Stimulated activated CD8-positive, alpha-beta memory T cell treated with anti-CD3 and anti-CD28 coated beads, Interleukin-12 subunit alpha, Interleukin-12 subunit beta, amount 100 ng/mL, for 24 hours (primary cell): Measurements from ENCODE around the gene SFN.
"Not testable (repeated sequence)": the region's sequence is repeated elsewhere in the genome, so short reads cannot be mapped to it uniquely, and the experiment has no call there.

Source experiments
- DNase-seq: peaks from one replicate; pipeline ENCODE4 v3.0.0-alpha.2; 2020; ENCODE audit errors: extremely low read depth

The SFN gene

DNA sequence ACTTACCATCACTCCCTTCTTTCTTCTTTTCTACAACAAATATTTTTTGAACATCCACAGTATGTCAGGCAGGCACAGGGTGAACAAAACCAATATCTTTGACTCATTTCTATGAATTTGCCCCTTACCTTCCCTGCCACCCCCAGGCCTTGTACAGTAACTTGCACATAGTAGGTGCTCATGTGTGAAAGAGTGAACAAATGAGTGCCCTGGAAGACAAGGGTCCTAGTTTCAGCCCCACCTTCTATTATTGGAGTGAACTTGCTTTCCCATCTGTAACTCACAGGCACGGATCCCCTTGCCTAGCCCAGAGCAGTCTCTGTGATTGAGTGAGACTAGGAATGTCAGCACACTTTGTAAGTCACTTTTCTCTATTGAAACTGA is 23.6 kb upstream of the SFN start:
- DNase-seq: no peak

DNA sequence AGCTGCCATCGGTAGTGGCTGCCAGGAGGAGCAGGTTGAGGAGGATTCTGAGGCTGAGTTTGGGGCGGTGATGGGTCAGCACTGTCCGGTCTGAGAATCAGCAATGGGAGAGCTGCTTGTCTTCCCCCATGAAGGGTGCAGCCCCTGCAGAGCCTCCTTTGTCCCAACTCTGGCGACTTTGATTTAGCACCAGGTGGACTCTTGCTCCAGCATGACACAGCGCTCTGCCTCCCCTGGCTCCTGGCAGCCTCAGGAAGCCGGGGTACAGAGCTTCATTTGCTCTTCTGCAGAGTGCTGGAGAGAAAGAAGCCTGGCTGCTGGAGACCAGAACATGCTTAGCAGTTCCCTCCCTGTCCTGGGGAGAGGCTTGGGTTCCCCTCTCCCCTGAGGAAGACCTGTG is 23.2 kb upstream of the SFN start:
- no peak for DNase-seq

DNA sequence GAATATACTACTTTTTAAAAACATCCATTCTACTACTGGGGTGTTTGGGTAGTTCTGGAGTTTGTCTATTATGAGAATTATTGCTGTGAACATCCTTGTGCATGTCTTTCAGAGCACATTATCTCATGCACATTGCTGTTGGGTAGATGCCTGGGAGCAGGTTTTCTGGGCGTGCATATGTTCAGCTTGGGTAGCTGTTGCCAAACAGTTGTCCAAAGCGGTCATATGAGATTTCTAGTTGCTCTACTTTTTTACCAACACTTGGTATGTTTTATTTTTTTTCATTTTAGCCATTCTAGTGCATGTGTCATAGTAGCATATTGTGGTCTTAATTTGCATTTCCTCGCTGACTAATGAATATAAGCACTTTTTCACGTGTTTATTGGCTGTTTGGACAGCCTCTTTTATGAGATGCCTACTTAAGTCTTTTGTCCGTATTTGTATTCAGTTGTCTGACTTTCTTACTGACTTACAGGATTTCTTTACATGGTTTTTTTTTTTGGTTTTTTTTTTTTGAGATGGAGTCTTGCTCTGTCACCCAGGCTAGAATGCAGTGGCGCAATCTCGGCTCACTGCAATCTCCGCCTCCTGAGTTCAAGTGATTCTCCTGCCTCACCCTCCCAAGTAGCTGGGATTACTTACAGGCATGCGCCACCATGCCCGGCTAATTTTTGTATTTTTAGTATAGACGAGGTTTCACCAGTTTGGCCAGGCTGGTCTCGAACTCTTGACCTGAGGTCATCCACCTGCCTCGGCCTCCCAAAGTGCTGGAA is 18.3 kb upstream of the SFN start:
- DNase-seq: no peak

DNA sequence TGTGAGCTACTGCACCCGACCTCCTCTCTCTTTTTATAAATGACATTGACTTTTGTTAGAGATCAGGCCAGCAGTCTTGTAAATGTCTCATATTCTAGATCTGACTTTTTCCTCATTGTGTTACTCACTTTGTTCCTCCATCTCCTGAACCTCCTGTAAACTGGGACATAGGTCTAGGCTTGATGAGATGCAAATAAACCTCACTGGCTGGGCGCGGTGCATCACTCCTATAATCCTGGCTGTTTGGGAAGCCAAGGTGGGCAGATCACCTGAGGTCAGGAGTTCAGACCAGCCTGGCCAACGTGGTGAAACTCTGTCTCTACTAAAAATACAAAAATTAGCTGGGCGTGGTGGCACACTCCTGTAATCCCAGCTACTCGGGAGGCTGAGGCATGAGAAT is 15.1 kb upstream of the SFN start:
- DNase-seq: not testable (repeated sequence)

DNA sequence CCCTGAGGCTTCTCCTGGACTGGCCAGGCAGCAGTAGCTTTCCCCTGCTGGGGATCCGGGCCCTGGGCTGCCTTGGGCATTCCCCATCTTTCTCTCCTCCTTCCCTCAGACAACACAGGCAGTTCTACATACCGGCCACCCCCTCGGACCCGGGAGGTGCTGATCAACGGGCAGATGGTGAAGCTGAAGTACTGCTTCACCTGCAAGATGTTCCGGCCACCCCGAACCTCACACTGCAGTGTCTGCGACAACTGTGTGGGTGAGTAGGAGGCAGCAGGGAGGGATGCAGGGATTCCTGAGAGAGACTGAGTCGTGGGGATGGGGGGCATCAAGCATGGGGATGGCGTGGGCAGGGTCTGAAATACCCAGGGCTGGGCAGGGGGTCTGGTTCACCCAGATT is 14.4 kb upstream of the SFN start:
- DNase-seq: no peak

DNA sequence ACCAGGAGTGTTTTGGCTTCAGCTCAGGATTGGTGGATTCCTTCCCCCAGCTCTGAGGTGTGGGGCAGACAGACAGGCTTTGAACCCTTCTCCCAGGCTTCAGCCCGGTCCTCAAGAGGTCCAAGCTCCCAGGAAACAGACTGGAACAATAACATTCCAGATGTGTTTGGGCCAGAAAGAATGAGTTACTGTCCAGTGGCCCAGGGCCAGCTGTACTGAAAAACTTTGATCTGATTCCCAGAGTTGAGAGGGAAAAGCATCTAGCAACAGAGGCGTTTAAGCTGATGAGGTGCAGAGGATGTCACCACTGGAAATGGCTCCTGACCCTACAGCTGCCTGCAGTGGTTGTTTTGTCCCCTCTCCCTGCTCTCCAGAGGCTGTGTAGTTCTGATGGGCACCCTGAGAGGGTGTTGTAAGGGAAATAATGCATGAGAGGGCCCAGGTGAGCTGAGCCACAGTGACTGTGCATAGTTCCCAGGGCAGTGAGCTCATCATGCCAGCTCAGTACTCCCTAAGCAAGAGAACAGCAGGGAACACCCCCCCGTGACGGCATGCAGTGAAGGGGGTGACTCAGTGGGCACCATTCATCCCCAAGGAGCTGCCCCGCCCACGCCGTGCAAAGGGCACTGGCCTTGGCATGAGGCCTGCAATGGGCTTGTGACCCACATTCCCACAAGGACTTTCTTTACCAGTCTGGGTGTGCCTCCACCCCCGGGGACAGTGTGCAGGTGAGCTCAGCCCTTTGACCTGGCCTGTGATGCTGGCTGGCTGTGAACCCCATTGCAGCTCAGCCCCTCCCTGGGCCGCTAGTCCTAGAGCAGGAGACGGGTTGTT is 13.8 kb upstream of the SFN start:
- DNase-seq: no peak

DNA sequence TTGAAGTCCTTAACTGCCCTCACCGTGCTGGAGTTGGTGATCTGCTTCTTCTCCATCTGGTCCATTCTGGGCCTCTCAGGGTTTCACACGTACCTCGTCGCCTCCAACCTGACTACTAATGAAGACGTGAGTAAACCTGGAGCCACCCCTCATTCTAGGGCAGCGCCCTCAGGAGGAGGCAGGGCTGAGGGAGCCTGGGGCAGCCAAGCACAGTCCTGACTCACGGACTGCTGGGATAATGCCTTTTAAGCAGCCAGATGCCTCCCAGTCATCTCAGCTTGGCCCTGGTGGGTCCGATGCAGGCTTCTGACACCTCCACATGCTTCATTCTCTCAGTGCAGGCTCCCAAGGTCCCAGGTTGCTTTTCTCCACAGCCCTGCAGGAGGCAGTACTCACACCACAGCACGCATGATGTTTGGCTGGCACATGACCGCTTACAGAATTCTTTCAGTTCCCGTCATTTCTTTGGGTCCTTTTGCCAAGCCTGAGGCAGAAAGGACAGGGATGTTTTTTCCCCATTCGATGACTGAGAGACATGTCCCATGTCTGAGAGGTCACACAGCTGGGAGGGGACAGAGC is 11.8 kb upstream of the SFN start:
- no peak for DNase-seq

DNA sequence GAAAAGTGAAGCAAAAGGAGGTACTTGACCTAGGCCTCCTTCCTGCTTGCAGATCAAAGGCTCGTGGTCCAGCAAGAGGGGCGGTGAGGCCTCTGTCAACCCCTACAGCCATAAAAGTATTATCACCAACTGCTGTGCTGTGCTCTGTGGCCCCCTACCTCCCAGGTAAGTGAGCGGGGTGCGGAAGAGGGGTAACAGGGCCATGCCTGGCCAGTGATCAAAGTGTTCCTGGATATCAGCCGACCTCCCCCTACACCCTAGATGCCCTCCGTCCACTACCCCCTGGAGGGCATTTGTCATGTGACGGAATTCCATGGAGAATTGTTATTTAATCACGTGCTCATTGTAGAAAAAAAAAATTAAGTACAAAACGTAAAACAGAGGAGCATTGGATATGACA is 10.2 kb upstream of the SFN start:
- no peak for DNase-seq

DNA sequence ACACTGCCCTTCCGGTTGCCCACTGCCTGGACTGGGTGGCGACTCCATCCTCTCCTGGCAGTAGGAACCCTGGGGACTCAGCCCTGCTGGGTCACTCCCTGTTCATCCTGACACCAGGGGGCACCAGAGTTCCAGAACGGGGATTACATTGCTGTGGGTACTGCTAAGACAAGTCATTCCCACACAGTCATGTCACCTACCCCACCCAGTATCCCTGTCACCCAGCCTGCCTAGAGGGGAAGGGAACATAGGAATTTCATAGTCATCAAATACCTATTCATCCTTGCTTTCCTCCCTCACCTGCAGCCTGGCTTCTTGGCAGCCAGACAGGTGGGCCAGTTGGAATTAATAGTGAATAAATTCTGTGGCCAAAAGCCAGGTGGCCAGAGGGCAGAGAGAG is 9.8 kb upstream of the SFN start:
- no peak for DNase-seq

DNA sequence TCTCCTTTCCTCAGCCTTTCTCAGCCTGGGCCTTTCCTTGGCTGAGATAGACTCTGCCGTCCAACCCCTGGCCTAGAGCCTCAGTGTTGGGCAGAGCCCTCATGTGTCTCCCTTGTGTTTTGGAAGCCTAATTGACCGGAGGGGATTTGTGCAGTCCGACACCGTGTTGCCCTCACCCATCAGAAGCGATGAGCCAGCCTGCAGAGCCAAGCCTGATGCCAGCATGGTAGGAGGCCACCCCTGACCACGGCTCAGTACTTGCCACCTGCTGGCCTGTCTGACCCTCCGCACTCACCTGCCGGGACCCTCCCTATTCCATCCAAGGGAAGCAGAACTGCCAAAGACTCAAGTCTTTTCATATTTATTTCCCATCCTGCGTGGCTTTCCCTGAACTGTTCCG is 9.3 kb upstream of the SFN start:
- DNase-seq: no peak

DNA sequence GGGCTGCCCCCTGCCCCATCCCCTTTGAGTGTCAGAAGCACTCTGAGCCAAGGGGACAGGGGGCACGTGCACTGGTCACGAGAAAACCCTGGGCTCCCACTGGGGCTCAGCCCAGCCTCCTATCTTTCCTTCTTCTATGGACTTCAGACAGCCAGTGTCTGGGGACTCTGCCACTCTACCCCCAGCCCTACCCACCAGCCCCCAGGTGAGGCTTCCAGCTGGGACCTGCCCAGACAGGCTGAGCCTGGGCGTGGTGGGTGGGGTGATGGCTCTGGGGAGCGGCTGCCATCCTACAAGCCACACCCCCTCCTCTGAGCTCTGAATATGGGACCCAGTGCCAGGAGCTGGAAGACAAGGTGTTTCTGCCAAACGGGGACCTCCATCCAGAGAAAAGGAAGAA is 8.0 kb upstream of the SFN start:
- no peak for DNase-seq

DNA sequence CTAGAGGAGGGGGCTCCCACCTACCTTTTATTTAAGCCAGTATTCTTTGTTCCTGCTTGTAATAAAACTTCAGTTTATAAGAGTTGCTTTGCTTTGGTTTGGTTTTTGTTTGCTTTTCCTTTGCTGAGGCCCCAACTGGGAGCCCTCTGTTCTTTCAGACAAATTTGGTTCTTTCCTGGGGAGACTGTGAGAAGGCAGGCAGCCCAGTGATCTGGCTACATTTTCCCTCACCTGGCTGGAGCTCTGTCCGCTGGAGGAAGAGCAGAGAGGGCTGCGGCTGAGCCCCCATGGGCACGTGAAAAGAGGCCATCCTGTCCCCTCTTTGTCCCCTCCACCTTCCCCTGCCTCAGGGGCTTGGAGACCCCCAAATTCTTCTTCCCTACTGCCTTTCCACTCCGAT is 7.3 kb upstream of the SFN start:
- no peak for DNase-seq

DNA sequence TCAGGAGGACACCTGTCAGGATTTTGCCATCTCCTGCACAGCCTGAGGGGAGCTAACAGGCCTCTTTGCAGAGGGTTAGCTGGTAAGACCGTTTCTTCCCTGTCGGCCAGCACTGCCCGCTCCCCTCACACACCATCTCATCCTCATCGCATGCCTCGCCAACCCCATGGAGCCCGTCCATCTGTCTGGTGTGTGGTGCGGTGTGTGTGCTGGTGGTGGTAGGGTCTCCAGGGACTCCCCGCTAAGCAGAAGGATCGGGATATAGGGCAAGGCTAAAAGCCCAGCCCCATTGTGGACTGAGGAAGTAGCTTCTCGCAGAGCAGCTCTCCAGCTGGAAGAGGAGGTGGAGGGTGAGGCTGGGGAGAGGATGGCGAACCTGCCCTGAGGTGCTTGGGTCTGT is 6.8 kb upstream of the SFN start:
- DNase-seq: no peak

DNA sequence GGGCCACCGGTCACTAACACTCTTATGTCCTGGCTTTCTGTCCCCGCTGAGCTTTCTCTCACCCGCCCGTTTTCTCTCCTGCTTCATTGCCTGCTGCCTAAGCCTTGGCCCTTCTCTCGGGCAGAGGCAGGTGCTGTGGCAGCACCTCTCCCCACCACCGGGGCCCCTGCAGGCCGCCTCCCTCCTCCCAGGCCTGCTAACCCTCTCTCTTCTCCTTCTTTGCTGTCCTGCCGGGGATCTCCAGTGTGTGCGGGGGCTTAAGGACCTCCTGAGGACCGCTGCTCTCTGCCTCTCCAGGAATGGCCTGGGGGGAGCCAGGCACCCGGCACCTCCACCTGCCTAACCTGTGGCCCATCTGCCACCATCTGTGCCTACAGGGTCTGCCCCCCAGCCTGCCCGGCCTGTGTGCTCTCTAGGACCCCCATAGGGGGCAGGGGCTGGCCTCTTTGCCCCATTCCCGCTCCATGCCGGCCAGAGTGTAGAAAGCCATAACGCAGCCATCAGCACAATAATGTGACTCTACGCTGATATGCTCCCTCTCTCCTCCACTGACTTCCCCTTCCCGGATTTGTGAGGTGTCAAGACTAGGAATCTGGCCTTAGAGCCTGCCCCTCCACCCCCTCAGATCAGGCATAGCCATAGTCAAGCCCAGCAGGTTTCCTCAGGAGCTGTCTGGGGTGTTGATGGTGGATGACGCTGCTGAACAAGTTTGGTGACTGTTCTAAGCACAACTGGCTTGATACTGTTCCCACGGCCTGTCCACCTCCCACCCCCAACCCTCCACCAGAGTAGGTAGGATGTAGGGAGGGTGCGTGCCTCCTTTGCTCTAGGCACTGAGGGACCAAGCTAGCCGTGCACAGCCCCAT is 6.1 kb upstream of the SFN start:
- DNase-seq: no peak

DNA sequence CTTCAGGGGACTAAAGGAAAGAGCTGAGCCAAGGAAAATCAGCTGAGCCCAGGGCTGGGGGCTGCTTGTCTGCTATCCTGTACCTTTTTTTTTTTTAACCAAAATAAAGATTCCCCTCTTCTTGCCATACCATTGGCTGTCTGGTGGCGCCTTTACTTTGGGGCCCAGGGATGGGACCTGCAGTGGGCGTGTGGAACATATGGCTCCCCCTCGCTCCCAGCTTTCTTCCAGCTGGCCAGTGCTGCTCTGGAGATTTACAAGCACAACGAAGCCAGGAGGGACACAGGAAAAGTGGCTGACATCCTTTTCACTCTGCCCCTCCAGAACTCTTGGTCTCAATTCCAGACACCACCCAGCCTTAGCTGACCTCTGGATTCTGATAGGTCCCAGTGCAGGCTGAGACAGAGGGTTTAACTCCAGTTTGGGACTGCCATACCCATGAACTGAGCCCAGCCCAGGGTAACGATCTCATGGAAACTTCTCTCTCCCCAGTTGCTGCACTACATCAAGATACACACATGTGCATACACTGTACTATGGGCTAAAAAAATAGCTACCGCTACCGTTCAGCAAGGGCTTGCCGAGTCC is 5.4 kb upstream of the SFN start:
- DNase-seq: no peak

DNA sequence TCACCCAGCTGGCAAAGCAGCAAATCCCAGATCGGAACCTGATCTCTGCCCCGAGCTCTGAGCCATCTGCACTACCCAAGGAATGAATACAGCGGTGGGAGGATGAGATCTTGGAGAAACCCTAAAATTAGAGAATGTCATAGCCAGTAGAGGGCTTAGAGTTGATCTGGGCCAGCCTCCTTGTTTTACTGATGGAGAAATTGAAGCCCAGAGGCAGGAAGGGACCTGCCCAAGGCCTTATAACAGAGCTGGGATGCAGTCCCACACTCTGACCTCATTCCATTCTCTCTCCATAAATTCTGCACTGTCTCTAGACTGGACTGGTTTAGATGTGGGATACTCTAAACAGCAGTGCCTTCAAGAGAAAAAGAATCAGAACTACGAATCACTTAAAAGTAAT is 4.8 kb upstream of the SFN start:
- no peak for DNase-seq

DNA sequence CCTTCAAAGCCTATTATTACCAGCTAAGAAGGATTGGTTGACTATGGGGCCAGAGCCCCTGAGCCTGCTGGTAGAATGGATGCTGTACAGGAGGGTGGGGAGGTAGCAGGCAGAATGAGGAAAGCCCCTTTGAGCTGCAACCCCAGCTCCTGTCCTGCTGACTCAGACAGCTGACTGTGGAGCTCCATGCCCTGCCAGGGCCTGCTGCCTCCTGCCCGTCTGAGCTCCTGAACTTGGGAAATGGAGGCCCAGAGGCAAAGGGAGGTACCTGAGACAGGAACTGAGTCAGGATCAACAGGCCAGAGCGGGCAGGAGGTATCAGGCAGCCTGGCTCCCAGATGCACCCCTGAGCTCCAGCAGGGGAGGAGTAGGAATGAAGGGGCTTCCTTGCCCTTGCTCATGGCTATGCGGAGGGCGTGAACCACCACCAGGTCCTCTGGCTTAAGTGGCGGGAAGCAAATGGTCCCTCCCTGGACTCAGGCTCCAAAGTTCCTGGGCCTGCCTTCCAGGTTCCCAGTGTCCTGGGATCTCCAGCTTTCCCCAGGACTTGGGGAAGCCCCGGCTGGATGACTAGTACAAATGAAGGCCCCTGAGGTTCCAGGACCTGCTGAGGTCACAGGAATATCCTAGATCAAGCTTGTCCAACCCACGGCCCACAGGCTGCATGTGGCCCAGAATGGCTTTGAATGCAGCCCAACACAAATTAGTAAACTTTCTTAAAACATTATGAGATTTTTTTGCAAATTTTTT is 3.9 kb upstream of the SFN start:
- no peak for DNase-seq

DNA sequence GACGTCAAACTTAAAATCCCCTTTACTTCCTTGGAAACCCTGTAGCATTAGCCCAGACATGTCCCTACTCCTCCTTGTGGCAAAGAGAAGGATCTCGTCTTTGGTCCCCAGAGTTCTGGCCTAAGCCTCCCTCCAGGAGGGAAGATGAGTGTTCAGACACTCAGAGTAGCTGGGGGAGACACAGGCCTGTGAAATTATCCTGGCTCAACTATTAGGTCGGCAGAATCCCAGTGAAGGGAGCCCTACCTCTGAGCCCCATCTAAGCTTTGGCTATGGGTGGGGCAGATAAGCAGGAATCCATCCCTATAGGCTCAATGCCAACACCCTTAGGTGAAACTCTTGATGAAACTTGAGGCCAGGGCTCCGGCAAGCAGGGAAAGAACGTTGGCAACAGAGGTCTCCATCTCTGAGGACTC is 1.7 kb upstream of the SFN start:
- no peak for DNase-seq

DNA sequence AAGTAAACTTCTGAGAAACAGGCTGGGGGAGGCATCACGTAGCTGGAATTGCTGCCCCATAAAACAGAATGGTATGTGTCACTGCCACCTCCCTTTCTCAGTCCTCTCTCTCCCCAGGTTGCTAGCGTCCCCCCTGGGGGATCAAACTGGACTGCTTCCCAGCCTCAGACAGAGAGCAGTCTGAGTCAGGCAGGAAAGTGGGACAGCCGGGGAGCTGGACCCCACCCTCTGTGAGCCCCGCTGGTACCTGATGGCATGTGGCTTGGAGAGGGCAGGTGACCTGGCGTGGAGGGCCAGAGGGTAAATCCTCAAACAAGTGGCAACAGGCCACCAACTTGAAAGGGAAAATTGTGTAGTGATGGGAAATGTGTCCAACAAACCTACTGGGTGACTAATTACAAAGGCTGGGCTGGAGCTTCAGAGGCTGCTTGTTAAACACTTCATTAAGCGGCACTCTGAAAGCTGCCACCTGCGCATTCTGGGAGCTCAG is 1.0 kb upstream of the SFN start:
- DNase-seq: no peak

DNA sequence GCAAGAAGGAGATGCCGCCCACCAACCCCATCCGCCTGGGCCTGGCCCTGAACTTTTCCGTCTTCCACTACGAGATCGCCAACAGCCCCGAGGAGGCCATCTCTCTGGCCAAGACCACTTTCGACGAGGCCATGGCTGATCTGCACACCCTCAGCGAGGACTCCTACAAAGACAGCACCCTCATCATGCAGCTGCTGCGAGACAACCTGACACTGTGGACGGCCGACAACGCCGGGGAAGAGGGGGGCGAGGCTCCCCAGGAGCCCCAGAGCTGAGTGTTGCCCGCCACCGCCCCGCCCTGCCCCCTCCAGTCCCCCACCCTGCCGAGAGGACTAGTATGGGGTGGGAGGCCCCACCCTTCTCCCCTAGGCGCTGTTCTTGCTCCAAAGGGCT is 732 bp downstream of the SFN start:
- no peak for DNase-seq
